Spleen (tissue), 11 donors: ENCODE data around the gene UBE2E2. TPM values are rescaled to one million over a fixed set of nuclear protein-coding genes. Genes with fewer than 3 reads are reported as not detected.

ENCODE experiments used
- DNase-seq: peaks from one replicate; pipeline ENCODE4 v3.0.0-alpha.2; 2020
- H3K27ac ChIP-seq, 8 donors: fragments of 200-600 bp; sonication (generic) in 7 of 8; 1 replicate in 4 of 8; 2 replicates in 4 of 8; pipeline versions ENCODE4 v1.5.0 to v1.8.0; 2016 to 2021; ENCODE audit warnings: inconsistent platforms in 4 of 8, mild to moderate bottlenecking in 4 of 8, moderate library complexity in 1 of 8
- H3K27me3 ChIP-seq, 7 donors: fragments of 200-600 bp; sonication (generic) in 6 of 7; replicated peaks in 1 of 7; 1 replicate in 4 of 7; 2 replicates in 3 of 7; pipeline versions ENCODE4 v1.5.0 to v1.8.0; 2016 to 2021; ENCODE audit warnings: inconsistent platforms in 3 of 7, mild to moderate bottlenecking in 1 of 7
- H3K36me3 ChIP-seq, 6 donors: fragments of 200-600 bp; sonication (generic) in 5 of 6; 1 replicate in 4 of 6; 2 replicates in 2 of 6; pipeline versions ENCODE4 v1.5.0 to v1.8.0; 2016 to 2021; ENCODE audit warnings: inconsistent platforms in 2 of 6
- H3K4me1 ChIP-seq, 6 donors: fragments of 200-600 bp; sonication (generic) in 5 of 6; 1 replicate in 3 of 6; 2 replicates in 3 of 6; pipeline versions ENCODE4 v1.5.0 to v1.8.0; 2016 to 2021; ENCODE audit warnings: inconsistent platforms in 3 of 6
- H3K4me3 ChIP-seq, 8 donors: fragments of 200-600 bp; sonication (generic) in 7 of 8; 1 replicate in 4 of 8; 2 replicates in 4 of 8; pipeline versions ENCODE4 v1.5.0 to v1.8.0; 2016 to 2021; ENCODE audit warnings: inconsistent platforms in 4 of 8, mild to moderate bottlenecking in 4 of 8, moderate library complexity in 2 of 8
- H3K9me3 ChIP-seq, 8 donors: fragments of 200-600 bp; sonication (generic) in 7 of 8; 1 replicate in 4 of 8; 2 replicates in 4 of 8; pipeline versions ENCODE4 v1.5.0 to v1.8.0; 2016 to 2021; ENCODE audit warnings: inconsistent platforms in 4 of 8
- CTCF ChIP-seq, 11 experiments: fragments of 200-600 bp in 7 of 11; fragments of 450-650 bp in 4 of 11; sonication (generic) in 4 of 11; IDR thresholded peaks in 8 of 11; conservative IDR thresholded peaks in 3 of 11; 1 replicate in 7 of 11; 2 replicates in 4 of 11; pipeline versions ENCODE4 v1.4.0 to v1.8.0; 2016 to 2021; ENCODE audit warnings: antibody characterized with exemption in 11 of 11, inconsistent platforms in 4 of 11, mild to moderate bottlenecking in 1 of 11
- POLR2A ChIP-seq, 3 donors: fragments of 450-650 bp; IDR thresholded peaks; one replicate each; pipeline ENCODE4 v1.5.1; 2017; ENCODE audit warnings: antibody characterized with exemption in 3 of 3, mild to moderate bottlenecking in 1 of 3
- POLR2AphosphoS5 ChIP-seq, 3 donors: sonication (generic); formaldehyde crosslinking; IDR thresholded peaks; one replicate each; pipeline ENCODE4 v1.5.1; 2017; ENCODE audit warnings: antibody characterized with exemption in 3 of 3
- WGBS, 5 donors: extraction: QIAGEN DNeasy Blood & Tissue Kit in 3 of 5; methylation state at CpG; one replicate each; pipeline versions ENCODE4 v1.1.5 to v1.1.7; 2013 to 2018; 5-methylcytosine and 5-hydroxymethylcytosine counted together
- intact Hi-C: fragments of 100-400 bp; cut with DNase I; formaldehyde crosslinking; loops from one replicate; pipeline ENCODE4 v1.15.0; 2023; ENCODE audit warnings: low total_unique reads
- polyA plus RNA-seq, 3 donors: library from polyadenylated mRNA; stranded (reverse); fragments of 200-250 nt; gene quantifications; one replicate each; pipeline ENCODE4 v1.2.1, GENCODE V29; 2013
- total RNA-seq, 7 donors: library from RNA; depleted of rRNA in 3 of 7; stranded (reverse); fragments of >200 nt in 3 of 7; fragmentation: NEBNext Ultra II Directional in 4 of 7; extraction: Animal tissue kit (Norgen Biotek cat#: 25700) in 4 of 7; gene quantifications; one replicate each; pipeline versions ENCODE4 v1.1.0 to v1.2.1, GENCODE V29; 2016 to 2021
- donor health status: healthy with polysubstance abuse.
- donor health status: DM: no; HTN: no; CAD: no; lungs with moderate emphysema.
- donor health status: DM: no; HTN: no; CAD: no.
- donor health status: Bipolar disorder and iron deficiency.
- donor health status: healthy.
- donor health status: DM: no; HTN: no; CAD: no.
- donor health status: DM: yes; HTN: yes; CAD: no.

Gene UBE2E2
- total and polyA plus RNA-seq, 10 donors: 27.9 to 87.6 (median 41.2) TPM

GRCh38 chr3:23390446-23390845 is 187.3 kb downstream of the UBE2E2 start:
- no peaks in the 10 kb centered on the region for H3K36me3 ChIP-seq
- H3K27ac ChIP-seq: peak overlapping the region in 1 of 8 donors; percentile 2
- no peak overlapping the region for H3K4me3 ChIP-seq
- H3K4me1 ChIP-seq: peaks cover 0 to 52% (median 23%) of the 10 kb centered on the region in 6 donors
- H3K9me3 ChIP-seq: no peaks in the 10 kb centered on the region
- intact Hi-C loops: no loop called here
- WGBS, 5 donors: 82 to 93% (median 86%) methylated on average over 2 of the region's 2 CpGs
- no peak for DNase-seq
- no peak for TF ChIP-seq POLR2AphosphoS5 (IDR thresholded peaks at IDR 0.05)
- no peak for TF ChIP-seq CTCF (IDR thresholded peaks at IDR 0.05 in 8 of 11, conservative IDR thresholded peaks at IDR 0.05 in 3 of 11)
- TF ChIP-seq POLR2A (IDR thresholded peaks at IDR 0.05): no peak
- H3K27me3 ChIP-seq: no peaks in the 10 kb centered on the region

GRCh38 chr3:23390989-23391553 is 187.9 kb downstream of the UBE2E2 start:
- no peaks in the 10 kb centered on the region for H3K27me3 ChIP-seq
- H3K9me3 ChIP-seq: no peaks in the 10 kb centered on the region
- no peaks in the 10 kb centered on the region for H3K36me3 ChIP-seq
- peaks cover 0 to 52% (median 23%) of the 10 kb centered on the region in 6 donors for H3K4me1 ChIP-seq
- no peak overlapping the region for H3K27ac ChIP-seq
- TF ChIP-seq CTCF (IDR thresholded peaks at IDR 0.05 in 8 of 11, conservative IDR thresholded peaks at IDR 0.05 in 3 of 11): no peak
- TF ChIP-seq POLR2AphosphoS5 (IDR thresholded peaks at IDR 0.05): no peak
- TF ChIP-seq POLR2A (IDR thresholded peaks at IDR 0.05): no peak
- no peak for DNase-seq
- intact Hi-C loops: no loop called here
- no peak overlapping the region for H3K4me3 ChIP-seq

- TF ChIP-seq CTCF (IDR thresholded peaks at IDR 0.05 in 8 of 11, conservative IDR thresholded peaks at IDR 0.05 in 3 of 11): no peak
- no peak for TF ChIP-seq POLR2AphosphoS5 (IDR thresholded peaks at IDR 0.05)
- no peak for TF ChIP-seq POLR2A (IDR thresholded peaks at IDR 0.05)
- intact Hi-C loops: no loop called here
- DNase-seq: no peak
- no peak overlapping the region for H3K4me3 ChIP-seq
- no peak overlapping the region for H3K27ac ChIP-seq
- no peaks in the 10 kb centered on the region for H3K9me3 ChIP-seq
- H3K27me3 ChIP-seq: no peaks in the 10 kb centered on the region
- peaks cover 0 to 24% (median 13%) of the 10 kb centered on the region in 6 donors for H3K4me1 ChIP-seq
- H3K36me3 ChIP-seq: no peaks in the 10 kb centered on the region
- WGBS, 5 donors: 86 to 95% (median 93%) methylated on average over 4 of the region's 4 CpGs
Observed at GRCh38 chr3:23395115-23395514, 192.0 kb downstream of the UBE2E2 start.

GRCh38 chr3:23396746-23397145 is 193.6 kb downstream of the UBE2E2 start:
- no peaks in the 10 kb centered on the region for H3K9me3 ChIP-seq
- no peak for TF ChIP-seq POLR2A (IDR thresholded peaks at IDR 0.05)
- DNase-seq: no peak
- H3K36me3 ChIP-seq: no peaks in the 10 kb centered on the region
- 85 to 94% (median 92%) methylated on average over 3 of the region's 3 CpGs for WGBS, 5 donors
- no peak overlapping the region for H3K27ac ChIP-seq
- intact Hi-C loops: no loop called here
- no peaks in the 10 kb centered on the region for H3K27me3 ChIP-seq
- peaks cover 0 to 23% (median 13%) of the 10 kb centered on the region in 6 donors for H3K4me1 ChIP-seq
- H3K4me3 ChIP-seq: no peak overlapping the region

GRCh38 chr3:23399221-23399620 is 196.1 kb downstream of the UBE2E2 start:
- no peak for DNase-seq
- intact Hi-C loops: no loop called here
- no peaks in the 10 kb centered on the region for H3K27me3 ChIP-seq
- H3K27ac ChIP-seq: no peak overlapping the region
- H3K36me3 ChIP-seq: no peaks in the 10 kb centered on the region
- H3K4me1 ChIP-seq: peaks cover 0 to 28% (median 16%) of the 10 kb centered on the region in 6 donors
- WGBS, 5 donors: 83 to 93% (median 90%) methylated on average over 1 of the region's 1 CpG
- TF ChIP-seq CTCF (IDR thresholded peaks at IDR 0.05 in 8 of 11, conservative IDR thresholded peaks at IDR 0.05 in 3 of 11) (no peak), POLR2A (IDR thresholded peaks at IDR 0.05) (no peak), POLR2AphosphoS5 (IDR thresholded peaks at IDR 0.05) (no peak)
- H3K4me3 ChIP-seq: no peak overlapping the region
- no peaks in the 10 kb centered on the region for H3K9me3 ChIP-seq
